Measurements from ENCODE around the gene ACAP3.

DNA sequence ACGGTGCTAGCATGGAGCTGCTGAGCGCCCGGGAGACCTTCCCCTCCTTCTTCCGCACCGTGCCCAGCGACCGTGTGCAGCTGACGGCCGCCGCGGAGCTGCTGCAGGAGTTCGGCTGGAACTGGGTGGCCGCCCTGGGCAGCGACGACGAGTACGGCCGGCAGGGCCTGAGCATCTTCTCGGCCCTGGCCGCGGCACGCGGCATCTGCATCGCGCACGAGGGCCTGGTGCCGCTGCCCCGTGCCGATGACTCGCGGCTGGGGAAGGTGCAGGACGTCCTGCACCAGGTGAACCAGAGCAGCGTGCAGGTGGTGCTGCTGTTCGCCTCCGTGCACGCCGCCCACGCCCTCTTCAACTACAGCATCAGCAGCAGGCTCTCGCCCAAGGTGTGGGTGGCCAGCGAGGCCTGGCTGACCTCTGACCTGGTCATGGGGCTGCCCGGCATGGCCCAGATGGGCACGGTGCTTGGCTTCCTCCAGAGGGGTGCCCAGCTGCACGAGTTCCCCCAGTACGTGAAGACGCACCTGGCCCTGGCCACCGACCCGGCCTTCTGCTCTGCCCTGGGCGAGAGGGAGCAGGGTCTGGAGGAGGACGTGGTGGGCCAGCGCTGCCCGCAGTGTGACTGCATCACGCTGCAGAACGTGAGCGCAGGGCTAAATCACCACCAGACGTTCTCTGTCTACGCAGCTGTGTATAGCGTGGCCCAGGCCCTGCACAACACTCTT lies 24.5 kb upstream of the ACAP3 start:
- TF ChIP-seq, protein P1, sequence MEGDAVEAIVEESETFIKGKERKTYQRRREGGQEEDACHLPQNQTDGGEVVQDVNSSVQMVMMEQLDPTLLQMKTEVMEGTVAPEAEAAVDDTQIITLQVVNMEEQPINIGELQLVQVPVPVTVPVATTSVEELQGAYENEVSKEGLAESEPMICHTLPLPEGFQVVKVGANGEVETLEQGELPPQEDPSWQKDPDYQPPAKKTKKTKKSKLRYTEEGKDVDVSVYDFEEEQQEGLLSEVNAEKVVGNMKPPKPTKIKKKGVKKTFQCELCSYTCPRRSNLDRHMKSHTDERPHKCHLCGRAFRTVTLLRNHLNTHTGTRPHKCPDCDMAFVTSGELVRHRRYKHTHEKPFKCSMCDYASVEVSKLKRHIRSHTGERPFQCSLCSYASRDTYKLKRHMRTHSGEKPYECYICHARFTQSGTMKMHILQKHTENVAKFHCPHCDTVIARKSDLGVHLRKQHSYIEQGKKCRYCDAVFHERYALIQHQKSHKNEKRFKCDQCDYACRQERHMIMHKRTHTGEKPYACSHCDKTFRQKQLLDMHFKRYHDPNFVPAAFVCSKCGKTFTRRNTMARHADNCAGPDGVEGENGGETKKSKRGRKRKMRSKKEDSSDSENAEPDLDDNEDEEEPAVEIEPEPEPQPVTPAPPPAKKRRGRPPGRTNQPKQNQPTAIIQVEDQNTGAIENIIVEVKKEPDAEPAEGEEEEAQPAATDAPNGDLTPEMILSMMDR (IDR thresholded peaks at IDR 0.05; ENCODE audit: low read length) = no peak
- TF ChIP-seq EZH2phosphoT487 (IDR thresholded peaks at IDR 0.05; ENCODE audit: low read length) = no peak

Data from MM.1S (cell line).